ENCODE results near the gene LGALS3BP.
"Not testable (repeated sequence)": the region's sequence is repeated elsewhere in the genome, so short reads cannot be mapped to it uniquely, and the experiment has no call there.

LGALS3BP gene

GRCh38 chr17:78950870-78951269 is 28.9 kb downstream of the LGALS3BP start:
- Histone ChIP-seq H3K9me3 (ENCODE audit: insufficient read depth, low read depth, low read length) (peaks cover 14% of the 10 kb centered on the region; the same call in 1 of the 2 replicates), H3K36me3 (ENCODE audit: insufficient read depth, low read depth, low read length) (no peaks in the 10 kb centered on the region), H3K4me3 (ENCODE audit: low read length) (no peak overlapping the region), H3K27me3 (ENCODE audit: insufficient read depth, low read length) (no peaks in the 10 kb centered on the region), H3K4me1 (ENCODE audit: insufficient read depth, low read length) (no peaks in the 10 kb centered on the region), H3K27ac (ENCODE audit: low read length) (no peak overlapping the region), H3K9ac (ENCODE audit: low read depth, low read length) (no peak overlapping the region)

- Histone ChIP-seq H3K36me3 (ENCODE audit: insufficient read depth, low read depth, low read length) (no peaks in the 10 kb centered on the region), H3K4me1 (ENCODE audit: insufficient read depth, low read length) (no peaks in the 10 kb centered on the region), H3K9ac (ENCODE audit: low read depth, low read length) (no peak overlapping the region), H3K27ac (ENCODE audit: low read length) (no peak overlapping the region), H3K27me3 (ENCODE audit: insufficient read depth, low read length) (no peaks in the 10 kb centered on the region), H3K4me3 (ENCODE audit: low read length) (no peak overlapping the region), H3K9me3 (ENCODE audit: insufficient read depth, low read depth, low read length) (peaks cover 14% of the 10 kb centered on the region; the same call in 1 of the 2 replicates)
These were observed 32.2 kb downstream of the LGALS3BP start for GRCh38 chr17:78947235-78948149.

- no peak overlapping the region for H3K9ac ChIP-seq (ENCODE audit: low read depth, low read length)
- H3K9me3 ChIP-seq (ENCODE audit: insufficient read depth, low read depth, low read length) = peaks cover 14% of the 10 kb centered on the region; the same call in 1 of the 2 replicates
- no peaks in the 10 kb centered on the region for H3K27me3 ChIP-seq (ENCODE audit: insufficient read depth, low read length)
- H3K4me1 ChIP-seq (ENCODE audit: insufficient read depth, low read length) = no peaks in the 10 kb centered on the region
- no peaks in the 10 kb centered on the region for H3K36me3 ChIP-seq (ENCODE audit: insufficient read depth, low read depth, low read length)
- no peak overlapping the region for H3K4me3 ChIP-seq (ENCODE audit: low read length)
- H3K27ac ChIP-seq (ENCODE audit: low read length) = no peak overlapping the region
These were observed 33.1 kb downstream of the LGALS3BP start for GRCh38 chr17:78946631-78947030.

GRCh38 chr17:78946131-78946530 is 33.6 kb downstream of the LGALS3BP start:
- H3K4me3 ChIP-seq (ENCODE audit: low read length) = no peak overlapping the region
- H3K9ac ChIP-seq (ENCODE audit: low read depth, low read length) = no peak overlapping the region
- H3K9me3 ChIP-seq (ENCODE audit: insufficient read depth, low read depth, low read length) = peaks cover 10% of the 10 kb centered on the region; the same call in 1 of the 2 replicates
- no peak overlapping the region for H3K27ac ChIP-seq (ENCODE audit: low read length)
- H3K4me1 ChIP-seq (ENCODE audit: insufficient read depth, low read length) = no peaks in the 10 kb centered on the region
- no peaks in the 10 kb centered on the region for H3K27me3 ChIP-seq (ENCODE audit: insufficient read depth, low read length)
- H3K36me3 ChIP-seq (ENCODE audit: insufficient read depth, low read depth, low read length) = no peaks in the 10 kb centered on the region

GRCh38 chr17:78945455-78945854 is 34.3 kb downstream of the LGALS3BP start:
- H3K27me3 ChIP-seq (ENCODE audit: insufficient read depth, low read length); H3K4me3 ChIP-seq (ENCODE audit: low read length); H3K36me3 ChIP-seq (ENCODE audit: insufficient read depth, low read depth, low read length); H3K9ac ChIP-seq (ENCODE audit: low read depth, low read length); H3K4me1 ChIP-seq (ENCODE audit: insufficient read depth, low read length); H3K27ac ChIP-seq (ENCODE audit: low read length); H3K9me3 ChIP-seq (ENCODE audit: insufficient read depth, low read depth, low read length): not testable (repeated sequence)

- H3K9ac ChIP-seq (ENCODE audit: low read depth, low read length) = no peak overlapping the region
- no peaks in the 10 kb centered on the region for H3K4me1 ChIP-seq (ENCODE audit: insufficient read depth, low read length)
- H3K27ac ChIP-seq (ENCODE audit: low read length) = no peak overlapping the region
- no peaks in the 10 kb centered on the region for H3K36me3 ChIP-seq (ENCODE audit: insufficient read depth, low read depth, low read length)
- no peaks in the 10 kb centered on the region for H3K27me3 ChIP-seq (ENCODE audit: insufficient read depth, low read length)
- no peaks in the 10 kb centered on the region; the same call in 1 of the 2 replicates for H3K9me3 ChIP-seq (ENCODE audit: insufficient read depth, low read depth, low read length)
- H3K4me3 ChIP-seq (ENCODE audit: low read length) = no peak overlapping the region
These were observed 34.8 kb downstream of the LGALS3BP start for GRCh38 chr17:78944956-78945355.

- Histone ChIP-seq H3K4me1 (ENCODE audit: insufficient read depth, low read length) (no peaks in the 10 kb centered on the region), H3K27ac (ENCODE audit: low read length) (no peak overlapping the region), H3K27me3 (ENCODE audit: insufficient read depth, low read length) (no peaks in the 10 kb centered on the region), H3K9ac (ENCODE audit: low read depth, low read length) (no peak overlapping the region), H3K9me3 (ENCODE audit: insufficient read depth, low read depth, low read length) (no peaks in the 10 kb centered on the region), H3K36me3 (ENCODE audit: insufficient read depth, low read depth, low read length) (no peaks in the 10 kb centered on the region), H3K4me3 (ENCODE audit: low read length) (no peak overlapping the region)
These were observed 35.7 kb downstream of the LGALS3BP start for GRCh38 chr17:78944026-78944425.

GRCh38 chr17:78940708-78941107 is 39.0 kb downstream of the LGALS3BP start:
- no peaks in the 10 kb centered on the region for H3K9me3 ChIP-seq (ENCODE audit: insufficient read depth, low read depth, low read length)
- H3K9ac ChIP-seq (ENCODE audit: low read depth, low read length) = no peak overlapping the region
- H3K27ac ChIP-seq (ENCODE audit: low read length) = no peak overlapping the region
- no peaks in the 10 kb centered on the region for H3K27me3 ChIP-seq (ENCODE audit: insufficient read depth, low read length)
- H3K4me3 ChIP-seq (ENCODE audit: low read length) = no peak overlapping the region
- H3K36me3 ChIP-seq (ENCODE audit: insufficient read depth, low read depth, low read length) = no peaks in the 10 kb centered on the region
- no peaks in the 10 kb centered on the region for H3K4me1 ChIP-seq (ENCODE audit: insufficient read depth, low read length)

- Histone ChIP-seq H3K27ac (ENCODE audit: low read length) (no peak overlapping the region), H3K9ac (ENCODE audit: low read depth, low read length) (no peak overlapping the region), H3K9me3 (ENCODE audit: insufficient read depth, low read depth, low read length) (no peaks in the 10 kb centered on the region), H3K36me3 (ENCODE audit: insufficient read depth, low read depth, low read length) (no peaks in the 10 kb centered on the region), H3K4me1 (ENCODE audit: insufficient read depth, low read length) (no peaks in the 10 kb centered on the region), H3K4me3 (ENCODE audit: low read length) (no peak overlapping the region), H3K27me3 (ENCODE audit: insufficient read depth, low read length) (no peaks in the 10 kb centered on the region)
These were observed 39.5 kb downstream of the LGALS3BP start for GRCh38 chr17:78940258-78940657.

- Histone ChIP-seq H3K9me3 (ENCODE audit: insufficient read depth, low read depth, low read length) (no peaks in the 10 kb centered on the region), H3K36me3 (ENCODE audit: insufficient read depth, low read depth, low read length) (no peaks in the 10 kb centered on the region), H3K27me3 (ENCODE audit: insufficient read depth, low read length) (no peaks in the 10 kb centered on the region), H3K4me1 (ENCODE audit: insufficient read depth, low read length) (no peaks in the 10 kb centered on the region), H3K9ac (ENCODE audit: low read depth, low read length) (no peak overlapping the region), H3K4me3 (ENCODE audit: low read length) (no peak overlapping the region), H3K27ac (ENCODE audit: low read length) (no peak overlapping the region)
These were observed 40.1 kb downstream of the LGALS3BP start for GRCh38 chr17:78939615-78940014.

GRCh38 chr17:78937561-78937960 is 42.2 kb downstream of the LGALS3BP start:
- no peak overlapping the region for H3K27ac ChIP-seq (ENCODE audit: low read length)
- no peak overlapping the region for H3K9ac ChIP-seq (ENCODE audit: low read depth, low read length)
- H3K4me3 ChIP-seq (ENCODE audit: low read length) = no peak overlapping the region
- H3K36me3 ChIP-seq (ENCODE audit: insufficient read depth, low read depth, low read length) = no peaks in the 10 kb centered on the region
- H3K4me1 ChIP-seq (ENCODE audit: insufficient read depth, low read length) = peaks cover 7% of the 10 kb centered on the region
- H3K27me3 ChIP-seq (ENCODE audit: insufficient read depth, low read length) = no peaks in the 10 kb centered on the region
- no peaks in the 10 kb centered on the region for H3K9me3 ChIP-seq (ENCODE audit: insufficient read depth, low read depth, low read length)

Measured in iPS-20b (cell line).